ENCODE measurements around the gene HARBI1.

The HARBI1 gene

GRCh38 chr11:46594785-46595184 is 22.2 kb downstream of the HARBI1 start:
- peaks cover 48% of the 10 kb centered on the region for H3K79me2 ChIP-seq (ENCODE audit: insufficient read depth, low read length)
- peak overlapping the region; percentile 83 for H2AFZ ChIP-seq (ENCODE audit: low read depth, low read length)
- peaks cover 20% of the 10 kb centered on the region for H4K20me1 ChIP-seq (ENCODE audit: insufficient read depth, low read length)
- no peak overlapping the region for H3K4me3 ChIP-seq (ENCODE audit: low read depth in 1 of 2, low read length in 2 of 2)
- no peak for TF ChIP-seq EZH2 (IDR thresholded peaks at IDR 0.05; ENCODE audit: borderline replicate concordance, low read depth, low read length, severe bottlenecking)
- TF ChIP-seq, protein P1, sequence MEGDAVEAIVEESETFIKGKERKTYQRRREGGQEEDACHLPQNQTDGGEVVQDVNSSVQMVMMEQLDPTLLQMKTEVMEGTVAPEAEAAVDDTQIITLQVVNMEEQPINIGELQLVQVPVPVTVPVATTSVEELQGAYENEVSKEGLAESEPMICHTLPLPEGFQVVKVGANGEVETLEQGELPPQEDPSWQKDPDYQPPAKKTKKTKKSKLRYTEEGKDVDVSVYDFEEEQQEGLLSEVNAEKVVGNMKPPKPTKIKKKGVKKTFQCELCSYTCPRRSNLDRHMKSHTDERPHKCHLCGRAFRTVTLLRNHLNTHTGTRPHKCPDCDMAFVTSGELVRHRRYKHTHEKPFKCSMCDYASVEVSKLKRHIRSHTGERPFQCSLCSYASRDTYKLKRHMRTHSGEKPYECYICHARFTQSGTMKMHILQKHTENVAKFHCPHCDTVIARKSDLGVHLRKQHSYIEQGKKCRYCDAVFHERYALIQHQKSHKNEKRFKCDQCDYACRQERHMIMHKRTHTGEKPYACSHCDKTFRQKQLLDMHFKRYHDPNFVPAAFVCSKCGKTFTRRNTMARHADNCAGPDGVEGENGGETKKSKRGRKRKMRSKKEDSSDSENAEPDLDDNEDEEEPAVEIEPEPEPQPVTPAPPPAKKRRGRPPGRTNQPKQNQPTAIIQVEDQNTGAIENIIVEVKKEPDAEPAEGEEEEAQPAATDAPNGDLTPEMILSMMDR (IDR thresholded peaks at IDR 0.05; ENCODE audit: borderline replicate concordance, extremely low read depth, low read length, poor library complexity, severe bottlenecking) = no peak
- H3K27me3 ChIP-seq (ENCODE audit: insufficient read depth, low read length, poor library complexity) = no peaks in the 10 kb centered on the region
- H3K27ac ChIP-seq (ENCODE audit: low read length) = peak overlapping the region; percentile 89
- ATAC-seq (ENCODE audit: insufficient read depth, low read depth) (no peak), DNase-seq (no peak)
- H3K4me1 ChIP-seq (ENCODE audit: insufficient read depth, low read length) = peaks cover 38% of the 10 kb centered on the region
- peak overlapping the region; percentile 79 for H3K4me2 ChIP-seq (ENCODE audit: insufficient read depth, low read length)
- H3K9ac ChIP-seq (ENCODE audit: low read depth, low read length) = peak overlapping the region; percentile 83; the same call in 1 of the 2 replicates
- H3K36me3 ChIP-seq (ENCODE audit: insufficient read depth, low read length) = no peaks in the 10 kb centered on the region; the same call in 1 of the 2 replicates
- no peaks in the 10 kb centered on the region for H3K9me3 ChIP-seq (ENCODE audit: insufficient read depth, low read length, severe bottlenecking)

DNA sequence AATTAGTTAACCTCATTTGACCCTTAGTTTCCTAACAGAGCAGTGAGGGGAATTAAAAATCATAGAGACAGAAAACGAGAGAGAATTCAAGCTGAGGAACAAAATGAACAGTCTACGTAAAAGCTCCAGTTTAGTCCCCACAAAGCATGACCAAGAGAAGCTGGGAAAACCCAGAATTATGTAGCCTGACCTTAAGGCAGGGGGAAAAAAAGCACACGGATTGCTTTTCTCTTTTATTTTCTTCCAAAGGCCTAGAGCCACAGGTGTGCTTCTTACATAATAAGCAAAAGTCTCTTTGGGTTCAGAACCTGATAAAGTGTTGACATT is 22.7 kb downstream of the HARBI1 start:
- no peaks in the 10 kb centered on the region for H3K9me3 ChIP-seq (ENCODE audit: insufficient read depth, low read length, severe bottlenecking)
- H3K36me3 ChIP-seq (ENCODE audit: insufficient read depth, low read length) = no peaks in the 10 kb centered on the region; the same call in 1 of the 2 replicates
- peak overlapping the region; percentile 89 for H3K27ac ChIP-seq (ENCODE audit: low read length)
- H3K4me1 ChIP-seq (ENCODE audit: insufficient read depth, low read length) = peaks cover 38% of the 10 kb centered on the region
- no peak for ATAC-seq (ENCODE audit: insufficient read depth, low read depth)
- no peaks in the 10 kb centered on the region for H3K27me3 ChIP-seq (ENCODE audit: insufficient read depth, low read length, poor library complexity)
- H2AFZ ChIP-seq (ENCODE audit: low read depth, low read length) = peak overlapping the region; percentile 83
- peaks cover 53% of the 10 kb centered on the region for H3K79me2 ChIP-seq (ENCODE audit: insufficient read depth, low read length)
- DNase-seq = no peak
- H3K4me2 ChIP-seq (ENCODE audit: insufficient read depth, low read length) = peak overlapping the region; percentile 79
- TF ChIP-seq, protein P1 (IDR thresholded peaks at IDR 0.05; ENCODE audit: borderline replicate concordance, extremely low read depth, low read length, poor library complexity, severe bottlenecking) = no peak
- no peak for TF ChIP-seq EZH2 (IDR thresholded peaks at IDR 0.05; ENCODE audit: borderline replicate concordance, low read depth, low read length, severe bottlenecking)
- H4K20me1 ChIP-seq (ENCODE audit: insufficient read depth, low read length) = peaks cover 22% of the 10 kb centered on the region
- H3K4me3 ChIP-seq (ENCODE audit: low read depth in 1 of 2, low read length in 2 of 2) = peak overlapping the region; percentile 81 to 93
- peak overlapping the region; percentile 83 for H3K9ac ChIP-seq (ENCODE audit: low read depth, low read length)

DNA sequence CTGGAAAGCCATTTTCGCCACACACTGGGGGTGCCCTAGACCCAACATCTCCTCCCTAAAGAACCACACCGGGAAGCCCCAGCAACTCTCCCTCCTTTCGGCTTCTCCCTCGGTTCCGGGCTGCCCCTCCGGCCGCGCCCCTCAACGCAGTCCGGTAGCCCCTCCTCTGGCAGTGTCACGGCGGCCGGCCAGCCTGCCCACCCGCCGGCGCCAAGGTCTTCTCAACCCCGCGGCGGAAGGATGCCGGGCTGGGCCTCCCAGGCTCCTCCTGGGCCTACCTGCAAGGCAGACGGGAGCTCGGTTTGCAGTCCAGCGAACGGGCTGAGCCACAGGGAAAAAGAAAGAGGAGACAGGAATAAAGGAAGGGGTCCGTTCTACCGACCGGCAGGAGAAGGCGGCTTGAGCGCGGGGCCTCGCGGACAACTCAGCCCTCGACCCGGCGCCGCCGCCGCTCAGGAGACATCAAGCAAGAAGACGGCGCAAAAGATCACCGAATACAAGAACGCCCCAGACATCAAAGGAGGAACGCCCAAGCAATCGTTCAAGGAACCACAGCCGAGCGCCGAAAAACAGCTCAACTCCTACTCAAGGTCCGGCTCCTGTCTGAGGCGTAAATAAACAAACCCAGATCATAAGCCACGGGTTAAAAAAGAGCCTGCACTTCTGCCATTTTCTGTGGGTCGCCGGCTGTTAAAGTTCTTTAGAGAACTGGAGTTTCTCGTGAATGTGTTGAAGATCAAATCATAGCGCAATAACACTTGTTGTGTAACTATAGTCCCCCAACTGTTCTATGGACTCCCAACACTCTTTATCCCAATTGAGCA is 23.3 kb downstream of the HARBI1 start, which contains the start of gene AMBRA1:
TSS of gene AMBRA1 (minus strand) at position 474 of the 824 bp plus-strand sequence. CDS start 45,643 bp downstream, outside the sequence.
- H3K79me2 ChIP-seq (ENCODE audit: insufficient read depth, low read length) = peaks cover 58% of the 10 kb centered on the region
- no peaks in the 10 kb centered on the region; the same call in 1 of the 2 replicates for H3K36me3 ChIP-seq (ENCODE audit: insufficient read depth, low read length)
- H3K4me3 ChIP-seq (ENCODE audit: low read depth in 1 of 2, low read length in 2 of 2) = peak within 1 kb of the TSS; percentile 81 to 93
- peak within 1 kb of the TSS; percentile 79 for H3K4me2 ChIP-seq (ENCODE audit: insufficient read depth, low read length)
- peaks cover 41% of the 10 kb centered on the region for H3K4me1 ChIP-seq (ENCODE audit: insufficient read depth, low read length)
- peak within 1 kb of the TSS; percentile 89 for H3K27ac ChIP-seq (ENCODE audit: low read length)
- DNase-seq (peak; percentile 92), ATAC-seq (ENCODE audit: insufficient read depth, low read depth) (peak; percentile 95)
- H3K9me3 ChIP-seq (ENCODE audit: insufficient read depth, low read length, severe bottlenecking) = no peaks in the 10 kb centered on the region
- H3K27me3 ChIP-seq (ENCODE audit: insufficient read depth, low read length, poor library complexity) = no peaks in the 10 kb centered on the region
- H3K9ac ChIP-seq (ENCODE audit: low read depth, low read length) = peak within 1 kb of the TSS; percentile 83
- TF ChIP-seq EZH2 (IDR thresholded peaks at IDR 0.05; ENCODE audit: borderline replicate concordance, low read depth, low read length, severe bottlenecking) = no peak
- TF ChIP-seq, protein P1 (IDR thresholded peaks at IDR 0.05; ENCODE audit: borderline replicate concordance, extremely low read depth, low read length, poor library complexity, severe bottlenecking) = no peak
- peak within 1 kb of the TSS; percentile 83 for H2AFZ ChIP-seq (ENCODE audit: low read depth, low read length)
- H4K20me1 ChIP-seq (ENCODE audit: insufficient read depth, low read length) = peaks cover 24% of the 10 kb centered on the region
